ENCODE results near the gene KCNJ15.

DNA sequence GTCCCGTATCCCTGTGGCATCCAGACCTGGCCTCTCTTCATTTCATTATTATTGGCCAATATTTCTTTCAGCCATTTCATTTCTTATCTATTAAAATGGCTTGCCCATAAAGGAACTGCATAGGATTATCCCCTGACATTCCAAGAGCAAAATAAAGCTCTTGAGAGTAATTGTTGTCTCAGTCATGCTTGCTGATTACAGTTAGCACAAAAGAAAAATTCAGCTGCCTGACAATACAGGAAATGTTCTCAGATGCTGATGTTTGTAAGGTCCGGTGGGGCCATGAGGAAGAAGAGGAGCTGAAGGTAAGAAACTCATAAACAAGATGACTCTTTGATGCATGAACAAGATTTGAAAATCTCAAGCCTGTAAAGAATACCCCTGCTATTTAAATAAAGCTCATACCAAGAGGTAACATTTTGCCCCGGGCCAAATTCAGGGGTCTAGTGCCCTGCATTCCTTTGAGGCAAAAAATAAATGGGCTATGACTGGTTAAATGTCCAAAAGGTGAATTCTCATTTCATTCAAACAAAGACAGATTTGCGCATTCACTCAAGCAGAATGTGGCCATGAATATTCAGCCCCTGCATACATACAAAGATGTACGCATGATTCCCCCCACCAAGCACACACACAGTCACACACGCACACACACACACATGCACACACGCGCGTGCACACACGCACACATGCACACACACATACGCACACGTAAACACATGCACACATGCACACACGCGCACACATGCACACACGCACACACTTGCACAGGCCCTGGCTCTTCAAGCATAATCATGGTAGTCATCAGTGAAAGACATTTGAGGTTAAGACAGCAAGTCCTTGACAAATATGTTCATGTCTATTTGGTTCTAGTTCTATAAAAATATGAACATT, 44.8 kb downstream of the KCNJ15 start:
- TF ChIP-seq, protein P1, sequence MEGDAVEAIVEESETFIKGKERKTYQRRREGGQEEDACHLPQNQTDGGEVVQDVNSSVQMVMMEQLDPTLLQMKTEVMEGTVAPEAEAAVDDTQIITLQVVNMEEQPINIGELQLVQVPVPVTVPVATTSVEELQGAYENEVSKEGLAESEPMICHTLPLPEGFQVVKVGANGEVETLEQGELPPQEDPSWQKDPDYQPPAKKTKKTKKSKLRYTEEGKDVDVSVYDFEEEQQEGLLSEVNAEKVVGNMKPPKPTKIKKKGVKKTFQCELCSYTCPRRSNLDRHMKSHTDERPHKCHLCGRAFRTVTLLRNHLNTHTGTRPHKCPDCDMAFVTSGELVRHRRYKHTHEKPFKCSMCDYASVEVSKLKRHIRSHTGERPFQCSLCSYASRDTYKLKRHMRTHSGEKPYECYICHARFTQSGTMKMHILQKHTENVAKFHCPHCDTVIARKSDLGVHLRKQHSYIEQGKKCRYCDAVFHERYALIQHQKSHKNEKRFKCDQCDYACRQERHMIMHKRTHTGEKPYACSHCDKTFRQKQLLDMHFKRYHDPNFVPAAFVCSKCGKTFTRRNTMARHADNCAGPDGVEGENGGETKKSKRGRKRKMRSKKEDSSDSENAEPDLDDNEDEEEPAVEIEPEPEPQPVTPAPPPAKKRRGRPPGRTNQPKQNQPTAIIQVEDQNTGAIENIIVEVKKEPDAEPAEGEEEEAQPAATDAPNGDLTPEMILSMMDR (IDR thresholded peaks at IDR 0.05), result no peak
- TF ChIP-seq POLR2A (IDR thresholded peaks at IDR 0.05) (no peak), EP300 (IDR thresholded peaks at IDR 0.05) (no peak)

All from ovary (tissue), 3 donors.